Lower leg skin (tissue), 3 donors: ENCODE data around the gene KIR2DL3.
"Not testable (repeated sequence)": the region's sequence is repeated elsewhere in the genome, so short reads cannot be mapped to it uniquely, and the experiment has no call there.

Experiments used
- POLR2A ChIP-seq, 2 donors: fragments of 450-650 bp; IDR thresholded peaks; one replicate each; pipeline ENCODE4 v1.6.1; 2016 to 2017; ENCODE audit warnings: antibody characterized with exemption in 2 of 2, mild to moderate bottlenecking in 1 of 2, moderate library complexity in 1 of 2
- TF ChIP-seq, protein P1 (sequence below), 3 donors: fragments of 450-650 bp; IDR thresholded peaks; one replicate each; pipeline ENCODE4 v1.5.1; 2016; ENCODE audit warnings: antibody characterized with exemption in 3 of 3, mild to moderate bottlenecking in 3 of 3, moderate library complexity in 2 of 3

DNA sequence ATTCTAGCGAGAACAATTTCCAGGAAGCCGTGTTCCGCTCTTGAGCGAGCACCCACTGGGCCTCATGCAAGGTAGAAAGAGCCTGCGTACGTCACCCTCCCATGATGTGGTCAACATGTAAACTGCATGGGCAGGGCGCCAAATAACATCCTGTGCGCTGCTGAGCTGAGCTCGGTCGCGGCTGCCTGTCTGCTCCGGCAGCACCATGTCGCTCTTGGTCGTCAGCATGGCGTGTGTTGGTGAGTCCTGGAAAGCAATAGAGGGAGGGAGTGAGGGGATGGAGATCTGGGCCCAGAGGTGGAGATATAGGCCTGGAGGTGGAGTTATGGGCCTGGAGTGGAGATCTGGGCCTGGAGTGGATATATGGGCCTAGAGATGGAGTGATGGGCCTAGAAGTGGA is 31.3 kb downstream of the KIR2DL3 start, which contains the start of gene KIR2DL1:
- TF ChIP-seq POLR2A (IDR thresholded peaks at IDR 0.05), result not testable (repeated sequence)
- TF ChIP-seq, protein P1, sequence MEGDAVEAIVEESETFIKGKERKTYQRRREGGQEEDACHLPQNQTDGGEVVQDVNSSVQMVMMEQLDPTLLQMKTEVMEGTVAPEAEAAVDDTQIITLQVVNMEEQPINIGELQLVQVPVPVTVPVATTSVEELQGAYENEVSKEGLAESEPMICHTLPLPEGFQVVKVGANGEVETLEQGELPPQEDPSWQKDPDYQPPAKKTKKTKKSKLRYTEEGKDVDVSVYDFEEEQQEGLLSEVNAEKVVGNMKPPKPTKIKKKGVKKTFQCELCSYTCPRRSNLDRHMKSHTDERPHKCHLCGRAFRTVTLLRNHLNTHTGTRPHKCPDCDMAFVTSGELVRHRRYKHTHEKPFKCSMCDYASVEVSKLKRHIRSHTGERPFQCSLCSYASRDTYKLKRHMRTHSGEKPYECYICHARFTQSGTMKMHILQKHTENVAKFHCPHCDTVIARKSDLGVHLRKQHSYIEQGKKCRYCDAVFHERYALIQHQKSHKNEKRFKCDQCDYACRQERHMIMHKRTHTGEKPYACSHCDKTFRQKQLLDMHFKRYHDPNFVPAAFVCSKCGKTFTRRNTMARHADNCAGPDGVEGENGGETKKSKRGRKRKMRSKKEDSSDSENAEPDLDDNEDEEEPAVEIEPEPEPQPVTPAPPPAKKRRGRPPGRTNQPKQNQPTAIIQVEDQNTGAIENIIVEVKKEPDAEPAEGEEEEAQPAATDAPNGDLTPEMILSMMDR (IDR thresholded peaks at IDR 0.05), result not testable (repeated sequence)
